PC-3 (cell line): ENCODE data around the gene PMPCB. TPM values are rescaled to one million over a fixed set of nuclear protein-coding genes. Genes with fewer than 3 reads are reported as not detected.
"Not testable (repeated sequence)": the region's sequence is repeated elsewhere in the genome, so short reads cannot be mapped to it uniquely, and the experiment has no call there.

Experiments used
- ATAC-seq: fragments of 200-7000 bp; cut with Tn5 transposase; 2 replicates; pipeline ENCODE4 v1.9.1; 2020; ENCODE audit warnings: mild to moderate bottlenecking, moderate library complexity
- BruUV-seq: library from RNA; stranded (reverse); fragments of 400-500 nt; replicated peaks from 2 replicates; lab custom pipeline; 2021; lab: Mats Ljungman, UMichigan
- CTCF ChIA-PET: fragments of 300-600 bp; sonication (Branson Sonifier 250); formaldehyde crosslinking; loops from one replicate; lab custom pipeline; 2022; ENCODE audit warnings: antibody characterized with exemption; lab: Charles Lee
- POLR2A ChIA-PET: fragments of 300-600 bp; sonication (Branson Sonifier 250); formaldehyde crosslinking; loops from one replicate; lab custom pipeline; 2022; ENCODE audit warnings: antibody characterized with exemption; ENCODE audit not compliant: unreplicated experiment; lab: Charles Lee
- DNase-seq: peaks from one replicate; pipeline ENCODE4 v3.0.0-alpha.2; 2015
- H2AFZ ChIP-seq: fragments of 300-600 bp; sonication (generic); 2 replicates; pipeline ENCODE4 v1.6.0; 2016; ENCODE audit warnings: antibody characterized with exemption, low read length
- H3F3A ChIP-seq: fragments of 300-600 bp; sonication (generic); one replicate; pipeline ENCODE4 v1.6.0; 2017; ENCODE audit warnings: antibody characterized with exemption, low read length, control low read depth, mild to moderate bottlenecking; ENCODE audit not compliant: unreplicated experiment
- H3K27ac ChIP-seq: fragments of 300-600 bp; sonication (generic); 2 replicates; pipeline ENCODE4 v1.5.1; 2016; ENCODE audit warnings: mild to moderate bottlenecking, low read length
- H3K27me3 ChIP-seq: fragments of 300-600 bp; sonication (generic); 2 replicates; pipeline ENCODE4 v1.6.1; 2016; ENCODE audit warnings: low read length, mixed read lengths
- H3K36me3 ChIP-seq: fragments of 300-600 bp; sonication (generic); 2 replicates; pipeline ENCODE4 v1.6.1; 2016; ENCODE audit warnings: low read depth, mixed run types, low read length, mixed read lengths
- H3K4me1 ChIP-seq: fragments of 300-600 bp; sonication (generic); 2 replicates; pipeline ENCODE4 v1.5.1; 2016; ENCODE audit warnings: low read length; ENCODE audit not compliant: insufficient read depth
- H3K4me2 ChIP-seq: fragments of 300-600 bp; sonication (generic); 2 replicates; pipeline ENCODE4 v1.6.0; 2016; ENCODE audit warnings: low read length
- H3K4me3 ChIP-seq: fragments of 300-600 bp; sonication (generic); 2 replicates; pipeline ENCODE4 v1.5.1; 2016; ENCODE audit warnings: mild to moderate bottlenecking, low read length, mixed read lengths
- H3K79me2 ChIP-seq: fragments of 300-600 bp; sonication (generic); 2 replicates; pipeline ENCODE4 v1.6.1; 2017; ENCODE audit warnings: low read length, mixed read lengths
- H3K9ac ChIP-seq: fragments of 300-600 bp; sonication (generic); 2 replicates; pipeline ENCODE4 v1.6.0; 2016; ENCODE audit warnings: mild to moderate bottlenecking, low read length
- H3K9me2 ChIP-seq: fragments of 300-600 bp; sonication (generic); replicated peaks from 2 replicates; pipeline ENCODE4 v1.6.1; 2016; ENCODE audit warnings: mixed run types, low read length, mixed read lengths
- H3K9me3 ChIP-seq: fragments of 300-600 bp; sonication (generic); 2 replicates; pipeline ENCODE4 v1.6.1; 2016; ENCODE audit warnings: low read length, mixed read lengths
- H4K20me1 ChIP-seq: fragments of 300-600 bp; sonication (generic); 2 replicates; pipeline ENCODE4 v1.6.1; 2016; ENCODE audit warnings: low read length, mixed read lengths
- EZH2 ChIP-seq: fragments of 300-600 bp; sonication (generic); IDR thresholded peaks from one replicate; pipeline ENCODE4 v1.6.1; 2017; ENCODE audit warnings: antibody characterized with exemption, mild to moderate bottlenecking, low read length; ENCODE audit not compliant: unreplicated experiment
- EZH2phosphoT487 ChIP-seq: fragments of 300-600 bp; sonication (generic); IDR thresholded peaks from 2 replicates; pipeline ENCODE4 v1.6.1; 2018; ENCODE audit warnings: mild to moderate bottlenecking, antibody characterized with exemption, low read length, borderline replicate concordance
- intact Hi-C: fragments of 100-400 bp; cut with micrococcal nuclease; formaldehyde crosslinking; loops from 2 replicates; pipeline ENCODE4 v1.9.0; 2023
- total RNA-seq: library from RNA; depleted of rRNA; stranded (reverse); fragments of >200 nt; gene quantifications from 2 replicates; pipeline ENCODE4 v1.2.3, GENCODE V29; 2014
- TF ChIP-seq, protein P1 (sequence below): fragments of 300-600 bp; sonication (generic); conservative IDR thresholded peaks from 2 replicates; pipeline ENCODE4 v1.5.1; 2017; ENCODE audit warnings: antibody characterized with exemption, low read depth, mild to moderate bottlenecking, low read length

The PMPCB gene
- total RNA-seq, 1 experiment from 2014 or later, result 49.6 TPM

GRCh38 chr7:103282802-103283427 is 14.3 kb upstream of the PMPCB start:
- H3K36me3 ChIP-seq, H3K4me3 ChIP-seq, H3K9ac ChIP-seq, H3K27me3 ChIP-seq, POLR2A ChIA-PET, H3K27ac ChIP-seq, BruUV-seq, DNase-seq, H2AFZ ChIP-seq, H4K20me1 ChIP-seq, ATAC-seq, H3K79me2 ChIP-seq, intact Hi-C loops, H3K4me2 ChIP-seq, H3K9me3 ChIP-seq, H3F3A ChIP-seq, H3K9me2 ChIP-seq, H3K4me1 ChIP-seq, CTCF ChIA-PET: not testable (repeated sequence)

- Histone ChIP-seq H3K36me3 (no peaks in the 10 kb centered on the region), H4K20me1 (no peaks in the 10 kb centered on the region), H3K27me3 (no peaks in the 10 kb centered on the region), H3K4me3 (no peak overlapping the region), H3K27ac (no peak overlapping the region), H3K4me2 (no peak overlapping the region), H3K9me2 (no peaks in the 10 kb centered on the region), H3K9ac (no peak overlapping the region), H2AFZ (no peak overlapping the region), H3K9me3 (no peaks in the 10 kb centered on the region), H3K4me1 (no peaks in the 10 kb centered on the region), H3K79me2 (no peaks in the 10 kb centered on the region), H3F3A (no peaks in the 10 kb centered on the region)
- POLR2A ChIA-PET, result no interaction called here
- no peak for DNase-seq
- ATAC-seq, result no peak
- TF ChIP-seq, protein P1, sequence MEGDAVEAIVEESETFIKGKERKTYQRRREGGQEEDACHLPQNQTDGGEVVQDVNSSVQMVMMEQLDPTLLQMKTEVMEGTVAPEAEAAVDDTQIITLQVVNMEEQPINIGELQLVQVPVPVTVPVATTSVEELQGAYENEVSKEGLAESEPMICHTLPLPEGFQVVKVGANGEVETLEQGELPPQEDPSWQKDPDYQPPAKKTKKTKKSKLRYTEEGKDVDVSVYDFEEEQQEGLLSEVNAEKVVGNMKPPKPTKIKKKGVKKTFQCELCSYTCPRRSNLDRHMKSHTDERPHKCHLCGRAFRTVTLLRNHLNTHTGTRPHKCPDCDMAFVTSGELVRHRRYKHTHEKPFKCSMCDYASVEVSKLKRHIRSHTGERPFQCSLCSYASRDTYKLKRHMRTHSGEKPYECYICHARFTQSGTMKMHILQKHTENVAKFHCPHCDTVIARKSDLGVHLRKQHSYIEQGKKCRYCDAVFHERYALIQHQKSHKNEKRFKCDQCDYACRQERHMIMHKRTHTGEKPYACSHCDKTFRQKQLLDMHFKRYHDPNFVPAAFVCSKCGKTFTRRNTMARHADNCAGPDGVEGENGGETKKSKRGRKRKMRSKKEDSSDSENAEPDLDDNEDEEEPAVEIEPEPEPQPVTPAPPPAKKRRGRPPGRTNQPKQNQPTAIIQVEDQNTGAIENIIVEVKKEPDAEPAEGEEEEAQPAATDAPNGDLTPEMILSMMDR, result no peak
- TF ChIP-seq EZH2phosphoT487, result no peak
- no peak for TF ChIP-seq EZH2
- CTCF ChIA-PET, result no interaction called here
- intact Hi-C loops, result loop anchor here (10.0 kb wide), 2 partner anchors 873 to 1623 kb away; no protein-coding TSS in a partner anchor
- no TSS peak for BruUV-seq
Measured at GRCh38 chr7:103292122-103292521, 5.1 kb upstream of the PMPCB start.

GRCh38 chr7:103293526-103293925 is 3.7 kb upstream of the PMPCB start:
- H3K36me3 ChIP-seq, result no peaks in the 10 kb centered on the region
- no peaks in the 10 kb centered on the region for H3K27me3 ChIP-seq
- no peaks in the 10 kb centered on the region for H3K9me2 ChIP-seq
- H2AFZ ChIP-seq, result no peak overlapping the region
- ATAC-seq (no peak), DNase-seq (no peak)
- POLR2A ChIA-PET, result no interaction called here
- H3K4me2 ChIP-seq, result no peak overlapping the region
- H3K9ac ChIP-seq, result no peak overlapping the region
- no peaks in the 10 kb centered on the region for H3F3A ChIP-seq
- TF ChIP-seq EZH2phosphoT487, result no peak
- TF ChIP-seq, protein P1, result no peak
- TF ChIP-seq EZH2, result no peak
- no peaks in the 10 kb centered on the region for H3K9me3 ChIP-seq
- H3K27ac ChIP-seq, result no peak overlapping the region
- H3K4me3 ChIP-seq, result no peak overlapping the region
- BruUV-seq, result no TSS peak
- intact Hi-C loops, result loop anchor here (10.0 kb wide), 2 partner anchors 871 to 1621 kb away; no protein-coding TSS in a partner anchor
- CTCF ChIA-PET, result no interaction called here
- H3K79me2 ChIP-seq, result peaks cover 13% of the 10 kb centered on the region
- no peaks in the 10 kb centered on the region for H4K20me1 ChIP-seq
- peaks cover 3% of the 10 kb centered on the region; the same call in 1 of the 2 replicates for H3K4me1 ChIP-seq
